GM21526 (cell line): ENCODE data around the gene LSAMP.
"Not testable (repeated sequence)": the region's sequence is repeated elsewhere in the genome, so short reads cannot be mapped to it uniquely, and the experiment has no call there.

Experiments
- ATAC-seq: cut with Tn5 transposase; IDR thresholded peaks from one replicate; pipeline ENCODE4 v1.9.1; 2021; ENCODE audit warnings: moderate library complexity; ENCODE audit not compliant: unreplicated experiment, low FRiP score

Gene LSAMP

DNA sequence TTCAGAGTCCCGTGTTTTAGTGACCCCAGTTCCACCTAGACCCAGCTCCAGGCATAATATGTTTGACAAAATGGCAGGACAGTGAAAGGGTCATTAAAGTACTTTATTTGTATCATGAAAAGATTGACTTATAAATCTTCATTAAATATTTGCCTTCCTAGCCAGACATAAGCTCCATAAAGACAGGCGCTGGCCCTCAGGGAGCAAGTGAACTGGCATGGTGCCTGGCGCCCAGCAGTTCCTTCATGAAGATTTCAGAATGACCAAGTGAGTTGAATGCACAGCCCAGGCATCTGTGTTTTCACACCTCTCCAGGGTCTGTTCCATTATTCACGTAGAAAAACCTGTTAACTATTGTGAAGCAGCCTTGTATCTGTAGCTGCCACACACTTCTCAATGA is 655.8 kb downstream of the LSAMP start:
- no peak for ATAC-seq

DNA sequence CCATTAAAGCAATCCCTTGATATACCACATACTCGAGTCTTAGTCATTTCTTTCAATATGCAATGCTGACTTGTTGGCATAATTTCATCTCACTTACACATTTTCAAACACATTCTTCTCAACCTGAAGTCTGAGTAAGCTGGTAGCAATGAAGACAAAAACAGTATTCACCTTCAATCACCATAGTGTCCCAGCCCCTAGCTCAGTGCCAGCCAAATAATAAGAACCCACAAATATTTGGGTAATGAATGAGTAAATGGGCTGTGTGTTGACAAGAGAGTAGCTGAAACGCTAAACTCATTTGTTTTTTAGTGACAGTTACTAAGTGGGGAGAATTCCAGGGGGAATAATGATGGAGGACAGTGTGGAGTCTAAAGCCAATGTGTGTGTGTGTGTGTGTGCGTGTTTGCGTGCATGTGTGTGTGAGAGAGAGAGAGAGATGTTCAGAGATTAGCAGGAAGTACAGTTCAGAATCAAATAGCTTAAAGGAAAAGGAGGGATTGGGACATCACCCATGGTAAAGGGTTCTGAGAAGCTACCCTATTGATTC is 656.3 kb downstream of the LSAMP start:
- ATAC-seq: no peak

DNA sequence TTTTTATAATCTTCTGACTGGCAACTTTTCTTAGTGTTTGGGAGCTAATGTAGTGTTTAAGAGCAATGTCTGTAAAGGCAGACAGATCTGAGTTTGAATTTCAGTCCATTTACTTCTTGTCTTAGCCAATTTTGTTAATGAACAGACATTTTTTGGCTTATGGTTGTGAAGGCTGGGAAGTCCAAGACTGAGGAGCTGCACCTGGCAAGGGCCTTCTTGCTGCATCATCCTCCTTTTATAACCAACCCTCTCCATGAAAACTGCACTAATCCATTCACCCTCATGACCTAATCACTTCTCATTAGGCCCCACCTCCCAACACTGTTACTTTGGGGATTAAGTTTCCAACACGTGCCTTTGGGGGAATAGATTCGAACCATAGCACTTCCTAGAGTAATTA is 657.5 kb downstream of the LSAMP start:
- ATAC-seq: no peak

DNA sequence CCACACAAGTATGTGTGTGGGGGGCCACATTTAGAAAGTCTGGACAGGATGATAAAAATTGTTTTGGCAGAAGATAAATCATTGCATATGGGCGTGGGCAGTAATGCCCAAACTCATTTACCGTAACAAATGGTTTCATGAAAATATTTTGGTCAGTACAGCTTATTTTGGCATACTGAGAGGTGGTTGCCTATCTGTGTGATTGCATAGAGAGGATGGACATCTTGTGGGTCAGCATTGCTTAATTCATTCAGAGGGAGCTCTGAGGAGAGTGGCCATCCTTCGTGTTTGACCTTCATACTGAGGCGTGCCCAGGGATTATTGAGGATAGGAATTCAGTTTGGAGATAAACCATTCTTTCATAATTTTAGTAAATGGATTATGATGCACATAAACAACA is 659.5 kb downstream of the LSAMP start:
- ATAC-seq: no peak

DNA sequence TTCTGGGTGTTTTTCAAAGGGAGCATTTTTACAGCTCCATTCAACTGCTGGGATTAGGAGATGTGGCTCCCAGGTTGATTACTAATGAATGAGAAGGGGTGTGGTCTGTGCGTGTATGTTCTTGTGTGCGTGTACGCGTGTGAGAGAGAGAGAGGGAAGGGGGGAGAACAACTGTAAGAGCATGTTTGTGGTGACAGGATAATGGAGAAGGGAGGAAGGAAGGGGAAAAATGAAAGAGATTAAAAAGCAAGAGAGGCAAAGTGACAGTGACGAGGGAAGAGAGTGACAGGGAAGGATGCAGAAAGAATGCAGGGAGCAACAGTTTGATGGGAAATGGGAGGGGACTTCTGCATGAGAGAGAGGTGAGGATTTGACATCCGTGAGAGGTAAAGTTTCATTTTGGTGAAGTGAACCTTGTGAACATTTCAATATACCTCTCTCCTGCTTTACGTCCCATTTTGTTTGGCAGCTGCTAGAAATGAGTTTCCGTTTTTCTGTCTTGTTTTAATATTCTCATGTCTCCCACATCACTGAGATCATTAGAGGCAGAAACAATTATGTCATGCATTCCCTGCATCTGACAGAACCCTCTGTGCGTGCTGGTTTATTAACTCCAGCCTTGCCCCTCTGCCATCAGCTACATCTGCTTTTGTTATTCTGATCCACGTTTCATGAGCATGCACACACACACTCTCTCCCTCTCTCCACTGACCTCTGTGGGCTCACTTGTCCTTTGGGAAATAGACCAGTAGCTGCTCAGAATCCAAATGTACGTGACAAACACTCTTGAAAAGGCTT is 660.3 kb downstream of the LSAMP start:
- ATAC-seq: no peak

DNA sequence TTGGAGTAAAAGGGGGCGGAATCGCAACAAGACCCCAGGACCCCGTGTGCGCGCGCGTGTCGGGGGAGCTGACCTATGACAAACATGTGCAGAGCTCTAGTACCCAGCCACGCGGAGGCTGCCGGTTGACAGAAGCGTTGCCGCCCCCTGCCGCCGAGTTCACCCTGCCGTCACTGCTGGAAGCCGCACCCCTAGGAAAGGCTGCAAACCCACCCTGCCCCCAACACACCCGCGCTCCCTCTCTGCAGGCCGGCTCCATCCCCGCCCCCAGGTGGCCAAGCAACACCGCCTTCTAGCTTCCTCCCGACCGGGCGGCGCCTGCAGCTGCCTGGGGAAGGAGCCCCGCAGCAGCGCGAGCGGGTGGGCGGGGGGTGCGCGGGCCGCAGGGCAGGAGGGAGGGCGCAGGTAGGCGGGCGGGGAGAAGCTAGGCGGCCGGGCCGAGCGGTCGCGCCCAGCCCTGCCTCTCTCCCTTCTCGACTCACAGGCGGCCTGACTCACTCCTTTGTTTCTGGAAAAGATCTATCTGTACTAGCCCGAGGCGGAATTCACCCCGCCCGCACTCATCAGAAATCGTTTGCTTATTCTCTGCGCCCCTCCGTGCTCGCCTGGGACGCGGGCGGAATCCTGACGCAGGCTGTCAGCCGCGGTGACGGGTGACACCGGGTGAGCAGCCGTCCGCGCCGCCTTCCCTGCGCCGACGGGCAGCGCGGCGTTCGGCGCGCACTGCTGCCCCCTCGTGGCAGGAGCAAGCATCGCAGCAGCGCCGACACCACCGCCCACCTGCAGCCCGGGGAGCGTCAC is 661.1 kb downstream of the LSAMP start:
- ATAC-seq: peak; percentile 93

DNA sequence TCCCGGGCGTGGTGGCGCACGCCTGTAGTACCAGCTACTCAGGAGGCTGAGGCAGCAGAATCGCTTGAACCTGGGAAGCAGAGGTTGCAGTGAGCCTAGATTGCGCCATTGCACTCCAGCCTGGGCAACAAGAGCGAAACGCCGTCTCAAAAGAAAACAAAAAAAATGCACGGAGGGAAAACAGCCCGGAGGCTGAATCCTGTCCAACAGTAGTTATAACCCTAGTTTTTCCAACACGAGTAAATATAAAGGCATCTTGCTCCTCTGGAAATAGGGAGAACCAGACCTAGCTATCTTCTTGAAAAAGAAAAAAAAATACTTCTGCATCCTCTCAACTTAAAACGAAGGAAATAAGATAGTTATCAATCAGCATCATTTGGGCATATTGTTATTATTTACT is 661.9 kb downstream of the LSAMP start:
- not testable (repeated sequence) for ATAC-seq

- ATAC-seq: no peak
These were observed 666.3 kb downstream of the LSAMP start for GRCh38 chr3:115779011-115779410.

DNA sequence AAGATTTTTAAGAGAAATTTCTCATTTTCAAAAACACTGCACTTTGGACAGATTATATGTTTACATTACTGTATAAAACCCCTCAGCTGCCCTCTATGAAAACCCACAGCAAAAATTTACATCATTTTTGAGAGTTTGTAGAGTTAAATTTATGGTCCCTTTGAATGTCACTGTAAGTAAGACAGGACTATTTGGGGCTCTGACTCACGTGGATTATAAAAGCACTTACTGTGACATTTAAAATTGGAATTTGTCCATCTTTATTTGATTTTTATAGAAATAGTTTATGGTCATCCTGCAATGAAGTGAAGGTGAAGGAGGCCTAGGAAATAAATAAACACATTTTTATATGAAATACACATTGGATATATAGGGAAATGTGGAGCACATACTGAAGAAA is 672.3 kb downstream of the LSAMP start:
- no peak for ATAC-seq

DNA sequence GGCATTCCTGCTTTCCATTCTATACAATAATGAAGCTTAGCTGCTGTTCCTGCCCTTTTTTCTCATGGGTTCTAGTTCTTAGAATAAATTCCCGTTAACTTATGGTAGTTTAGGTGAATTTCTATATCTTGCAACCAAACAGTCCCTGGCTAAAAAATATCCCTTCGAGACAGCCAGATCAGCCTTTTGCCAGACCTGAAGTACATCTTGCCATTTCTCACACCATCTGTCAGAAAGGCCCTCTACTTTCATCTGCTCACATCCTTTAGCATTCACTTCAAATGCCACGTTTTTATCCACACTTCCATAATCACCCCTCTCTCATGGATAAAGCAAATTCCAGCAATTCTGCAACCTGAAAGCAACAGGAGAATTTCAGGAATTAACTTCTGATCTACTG is 676.6 kb downstream of the LSAMP start:
- ATAC-seq: no peak

DNA sequence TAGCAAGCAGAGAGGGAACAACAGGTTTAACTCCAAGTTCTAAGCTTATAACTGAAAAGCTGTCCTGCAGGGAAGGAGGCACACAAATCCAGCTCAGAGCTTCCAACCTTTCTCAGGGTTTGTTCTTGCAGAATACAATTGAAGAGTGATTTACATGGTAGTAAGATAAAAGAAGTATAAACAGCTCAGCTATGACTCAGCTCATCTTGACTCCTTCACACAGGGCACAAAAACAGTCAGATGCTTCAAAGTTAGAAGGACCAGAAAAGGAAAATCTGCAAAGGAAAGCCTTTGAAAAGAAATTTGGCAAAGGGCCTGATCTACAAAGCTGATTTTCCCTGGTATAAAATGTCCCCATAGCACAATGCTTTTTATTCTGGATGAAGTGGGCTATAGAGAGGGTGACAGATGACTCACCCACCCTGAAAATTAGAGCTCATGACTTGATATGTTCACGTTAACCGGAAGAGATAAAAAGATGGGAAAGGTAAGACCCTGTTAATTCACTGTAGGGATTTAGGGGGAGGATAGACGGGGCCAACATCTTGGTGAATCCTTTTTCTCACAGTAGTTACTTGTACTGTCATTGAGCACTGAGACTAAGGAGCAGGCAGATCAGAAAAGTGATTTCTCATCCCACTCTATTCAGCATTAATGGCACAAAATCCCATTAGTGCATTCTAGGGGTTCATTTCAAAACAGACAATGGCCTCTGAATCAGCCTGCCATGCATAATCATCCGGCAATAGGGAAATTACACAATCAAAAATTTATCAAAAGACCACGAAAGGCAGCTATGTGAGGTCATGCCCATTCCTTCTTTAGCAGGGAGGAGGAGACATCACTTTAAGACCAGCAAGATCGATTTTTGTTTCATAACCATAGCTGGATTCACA is 678.5 kb downstream of the LSAMP start:
- ATAC-seq: no peak

DNA sequence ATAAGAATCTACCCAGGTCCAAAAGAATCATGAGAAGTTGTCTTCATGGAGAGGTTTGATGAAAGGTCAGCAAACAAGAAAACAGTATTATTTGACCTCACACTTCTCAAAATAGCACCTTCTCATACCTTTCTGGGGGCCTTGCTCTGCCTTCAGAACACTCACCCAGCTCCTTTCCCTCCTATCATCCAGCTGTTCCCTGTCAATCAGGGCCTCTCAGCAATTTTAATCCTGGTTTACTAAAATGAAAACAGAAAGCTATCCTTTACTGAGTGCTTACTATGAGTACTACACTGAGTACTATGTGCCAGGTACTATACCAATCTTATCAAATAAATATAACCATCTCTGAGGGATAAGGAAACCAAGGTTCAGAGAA is 683.4 kb downstream of the LSAMP start:
- ATAC-seq: no peak

- no peak for ATAC-seq
These were observed 684.6 kb downstream of the LSAMP start for GRCh38 chr3:115760716-115761115.

GRCh38 chr3:115758076-115758763 is 687.1 kb downstream of the LSAMP start:
- ATAC-seq: no peak

DNA sequence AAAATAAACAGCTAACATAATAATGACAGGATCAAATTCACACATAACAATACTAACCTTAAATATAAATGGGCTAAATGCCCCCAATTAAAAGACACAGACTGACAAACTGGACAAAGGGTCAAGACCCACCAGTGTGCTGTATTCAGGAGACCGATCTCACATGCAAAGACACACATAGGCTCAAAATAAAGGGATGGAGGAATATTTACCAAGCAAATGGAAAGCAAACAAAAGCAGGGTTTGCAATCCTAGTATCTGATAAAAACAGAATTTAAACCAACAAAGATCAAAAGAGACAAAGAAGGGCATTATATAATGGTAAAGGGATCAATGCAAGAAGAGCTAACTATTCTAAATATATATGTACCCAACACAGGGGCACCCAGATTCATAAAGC is 692.3 kb downstream of the LSAMP start:
- not testable (repeated sequence) for ATAC-seq
